Neutrophil (primary cell): Measurements from ENCODE around the gene AGRN.
"Not testable (repeated sequence)": the region's sequence is repeated elsewhere in the genome, so short reads cannot be mapped to it uniquely, and the experiment has no call there.

Experiments
- H3K27ac ChIP-seq: fragments of 200-600 bp; sonication (generic); 2 replicates; pipeline ENCODE4 v1.5.1; 2016; ENCODE audit warnings: mild to moderate bottlenecking, moderate library complexity
- H3K27me3 ChIP-seq: fragments of 200-600 bp; sonication (generic); 2 replicates; pipeline ENCODE4 v1.6.0; 2016; ENCODE audit warnings: mild to moderate bottlenecking
- H3K36me3 ChIP-seq: fragments of 200-600 bp; sonication (generic); 2 replicates; pipeline ENCODE4 v1.5.1; 2017
- H3K4me1 ChIP-seq, 2 experiments: fragments of 200-600 bp in 1 of 2; sonication (generic) in 1 of 2; 1 replicate in 1 of 2; 2 replicates in 1 of 2; pipeline versions ENCODE4 v1.5.1 to v1.6.1; 2013 to 2016; ENCODE audit warnings: low read depth in 1 of 2, low read length in 1 of 2, mild to moderate bottlenecking in 1 of 2, moderate library complexity in 1 of 2; ENCODE audit not compliant: control insufficient read depth in 1 of 2, insufficient read depth in 1 of 2
- H3K4me3 ChIP-seq, 2 experiments: fragments of 200-600 bp in 1 of 2; sonication (generic) in 1 of 2; 1 replicate in 1 of 2; 2 replicates in 1 of 2; pipeline ENCODE4 v1.5.1; 2013 to 2016; ENCODE audit warnings: low read depth in 1 of 2, low read length in 1 of 2, mild to moderate bottlenecking in 1 of 2, moderate library complexity in 1 of 2
- H3K9me3 ChIP-seq: fragments of 200-600 bp; sonication (generic); 2 replicates; pipeline ENCODE4 v1.5.1; 2016
- TF ChIP-seq, protein P1 (sequence below): fragments of 200-600 bp; sonication (generic); IDR thresholded peaks from 2 replicates; pipeline ENCODE4 v1.5.1; 2016; ENCODE audit warnings: antibody characterized with exemption

The AGRN gene

GRCh38 chr1:1054099-1054700 is 34.3 kb downstream of the AGRN start:
- TF ChIP-seq, protein P1, sequence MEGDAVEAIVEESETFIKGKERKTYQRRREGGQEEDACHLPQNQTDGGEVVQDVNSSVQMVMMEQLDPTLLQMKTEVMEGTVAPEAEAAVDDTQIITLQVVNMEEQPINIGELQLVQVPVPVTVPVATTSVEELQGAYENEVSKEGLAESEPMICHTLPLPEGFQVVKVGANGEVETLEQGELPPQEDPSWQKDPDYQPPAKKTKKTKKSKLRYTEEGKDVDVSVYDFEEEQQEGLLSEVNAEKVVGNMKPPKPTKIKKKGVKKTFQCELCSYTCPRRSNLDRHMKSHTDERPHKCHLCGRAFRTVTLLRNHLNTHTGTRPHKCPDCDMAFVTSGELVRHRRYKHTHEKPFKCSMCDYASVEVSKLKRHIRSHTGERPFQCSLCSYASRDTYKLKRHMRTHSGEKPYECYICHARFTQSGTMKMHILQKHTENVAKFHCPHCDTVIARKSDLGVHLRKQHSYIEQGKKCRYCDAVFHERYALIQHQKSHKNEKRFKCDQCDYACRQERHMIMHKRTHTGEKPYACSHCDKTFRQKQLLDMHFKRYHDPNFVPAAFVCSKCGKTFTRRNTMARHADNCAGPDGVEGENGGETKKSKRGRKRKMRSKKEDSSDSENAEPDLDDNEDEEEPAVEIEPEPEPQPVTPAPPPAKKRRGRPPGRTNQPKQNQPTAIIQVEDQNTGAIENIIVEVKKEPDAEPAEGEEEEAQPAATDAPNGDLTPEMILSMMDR = no peak
- no peaks in the 10 kb centered on the region for H3K9me3 ChIP-seq
- no peak overlapping the region for H3K27ac ChIP-seq
- no peaks in the 10 kb centered on the region for H3K36me3 ChIP-seq
- peaks cover 34% of the 10 kb centered on the region for H3K27me3 ChIP-seq
- H3K4me1 ChIP-seq = peaks cover 0 to 2% of the 10 kb centered on the region in 2 experiments
- H3K4me3 ChIP-seq = no peak overlapping the region

DNA sequence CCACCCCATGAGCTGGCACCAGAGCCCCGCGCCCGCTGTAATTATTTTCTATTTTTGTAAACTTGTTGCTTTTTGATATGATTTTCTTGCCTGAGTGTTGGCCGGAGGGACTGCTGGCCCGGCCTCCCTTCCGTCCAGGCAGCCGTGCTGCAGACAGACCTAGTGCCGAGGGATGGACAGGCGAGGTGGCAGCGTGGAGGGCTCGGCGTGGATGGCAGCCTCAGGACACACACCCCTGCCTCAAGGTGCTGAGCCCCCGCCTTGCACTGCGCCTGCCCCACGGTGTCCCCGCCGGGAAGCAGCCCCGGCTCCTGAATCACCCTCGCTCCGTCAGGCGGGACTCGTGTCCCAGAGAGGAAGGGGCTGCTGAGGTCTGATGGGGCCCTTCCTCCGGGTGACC is 35.1 kb downstream of the AGRN start:
- Histone ChIP-seq H3K9me3 (no peaks in the 10 kb centered on the region), H3K36me3 (no peaks in the 10 kb centered on the region), H3K4me3 (no peak overlapping the region), H3K27ac (no peak overlapping the region), H3K27me3 (peaks cover 41% of the 10 kb centered on the region), H3K4me1 (peaks cover 5 to 10% of the 10 kb centered on the region in 2 experiments)
- TF ChIP-seq, protein P1 = no peak

DNA sequence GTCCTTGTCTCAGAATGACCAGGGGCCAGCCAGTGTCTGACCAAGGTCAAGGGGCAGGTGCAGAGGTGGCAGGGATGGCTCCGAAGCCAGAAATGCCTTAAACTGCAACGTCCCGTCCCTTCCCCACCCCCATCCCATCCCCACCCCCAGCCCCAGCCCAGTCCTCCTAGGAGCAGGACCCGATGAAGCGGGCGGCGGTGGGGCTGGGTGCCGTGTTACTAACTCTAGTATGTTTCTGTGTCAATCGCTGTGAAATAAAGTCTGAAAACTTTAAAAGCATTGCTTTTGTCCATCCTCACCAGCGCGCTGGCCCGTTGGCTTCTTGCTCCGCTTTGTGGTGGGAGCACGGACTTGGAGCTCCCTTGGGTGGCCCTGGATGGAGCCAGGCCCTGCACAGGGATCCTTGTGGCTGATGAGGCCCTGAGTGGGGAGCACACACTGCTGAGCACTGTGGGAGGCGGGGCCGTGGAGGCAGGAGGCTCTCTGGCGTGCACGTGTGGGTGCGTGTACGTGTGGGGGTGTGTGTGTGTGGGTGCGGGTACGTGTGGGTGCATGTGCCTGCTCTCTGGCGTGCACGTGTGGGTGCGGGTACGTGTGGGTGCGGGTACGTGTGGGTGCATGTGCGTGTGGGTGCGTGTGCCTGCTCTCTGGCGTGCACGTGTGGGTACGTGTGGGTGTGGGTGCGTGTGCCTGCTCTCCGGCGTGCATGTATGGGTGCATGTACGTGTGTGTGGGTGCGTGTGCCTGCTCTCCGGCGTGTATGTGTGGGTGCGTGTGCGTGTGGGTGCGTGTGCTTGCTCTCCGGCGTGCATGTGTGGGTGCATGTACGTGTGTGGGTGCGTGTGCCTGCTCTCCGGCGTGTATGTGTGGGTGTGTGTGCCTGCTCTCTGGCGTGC is 36.2 kb downstream of the AGRN start:
- peaks cover 52% of the 10 kb centered on the region for H3K27me3 ChIP-seq
- TF ChIP-seq, protein P1 = no peak
- H3K9me3 ChIP-seq = no peaks in the 10 kb centered on the region
- H3K4me3 ChIP-seq = no peak overlapping the region
- H3K27ac ChIP-seq = no peak overlapping the region
- H3K4me1 ChIP-seq = peaks cover 6 to 11% of the 10 kb centered on the region in 2 experiments
- no peaks in the 10 kb centered on the region for H3K36me3 ChIP-seq

GRCh38 chr1:1057769-1058087 is 37.8 kb downstream of the AGRN start:
- H3K27me3 ChIP-seq = peaks cover 69% of the 10 kb centered on the region
- not testable (repeated sequence) for H3K27ac ChIP-seq, H3K36me3 ChIP-seq, H3K4me3 ChIP-seq, H3K9me3 ChIP-seq
- H3K4me1 ChIP-seq = peaks cover 6 to 11% of the 10 kb centered on the region in 2 experiments

- H3K27ac ChIP-seq = no peak overlapping the region
- H3K9me3 ChIP-seq = no peaks in the 10 kb centered on the region
- H3K36me3 ChIP-seq = no peaks in the 10 kb centered on the region
- peaks cover 74% of the 10 kb centered on the region for H3K27me3 ChIP-seq
- TF ChIP-seq, protein P1 = no peak
- peaks cover 6 to 11% of the 10 kb centered on the region in 2 experiments for H3K4me1 ChIP-seq
- H3K4me3 ChIP-seq = no peak overlapping the region
These were observed 38.4 kb downstream of the AGRN start for GRCh38 chr1:1058088-1058905.
